Panc1 (cell line): ENCODE measurements around the gene RAPGEF5. TPM values are rescaled to one million over a fixed set of nuclear protein-coding genes. Genes with fewer than 3 reads are reported as not detected.

Experiments
- ATAC-seq: fragments of 200-7000 bp; cut with Tn5 transposase; 2 replicates; pipeline ENCODE4 v1.9.1; 2020; ENCODE audit warnings: mild to moderate bottlenecking, moderate library complexity
- BruUV-seq: library from RNA; stranded (reverse); fragments of 400-500 nt; replicated peaks from 2 replicates; lab custom pipeline; 2021; lab: Mats Ljungman, UMichigan
- CTCF ChIA-PET: fragments of 300-600 bp; sonication (Branson Sonifier 250); formaldehyde crosslinking; loops from one replicate; lab custom pipeline; 2022; ENCODE audit warnings: antibody characterized with exemption; lab: Charles Lee
- POLR2A ChIA-PET: fragments of 300-600 bp; sonication (Branson Sonifier 250); formaldehyde crosslinking; loops from one replicate; lab custom pipeline; 2022; ENCODE audit warnings: antibody characterized with exemption; lab: Charles Lee
- DNase-seq: peaks from one replicate; pipeline ENCODE4 v3.0.0-alpha.2; 2010; ENCODE audit warnings: low read depth, low spot score
- H3K27ac ChIP-seq: 2 replicates; pipeline ENCODE4 v1.5.1; 2011; ENCODE audit warnings: mild to moderate bottlenecking, low read length, inconsistent platforms
- H3K27me3 ChIP-seq: fragments of 200-500 bp; sonication (Bioruptor generic); 2 replicates; pipeline ENCODE4 v1.6.0; 2014; ENCODE audit warnings: low read length, inconsistent platforms; ENCODE audit not compliant: control insufficient read depth, insufficient read depth
- H3K36me3 ChIP-seq: fragments of 200-500 bp; sonication (Bioruptor generic); 2 replicates; pipeline ENCODE4 v1.5.1; 2014; ENCODE audit warnings: inconsistent platforms, mild to moderate bottlenecking, low read length, moderate library complexity; ENCODE audit not compliant: control insufficient read depth, insufficient read depth
- H3K4me1 ChIP-seq: 2 replicates; pipeline ENCODE4 v1.5.1; 2011; ENCODE audit warnings: inconsistent platforms, mild to moderate bottlenecking, low read length, moderate library complexity; ENCODE audit not compliant: control insufficient read depth, insufficient read depth
- H3K4me3 ChIP-seq, 2 experiments: 2 replicates each; pipeline ENCODE4 v1.5.1; 2011 to 2012; ENCODE audit warnings: low read depth in 2 of 2, low read length in 2 of 2, mild to moderate bottlenecking in 2 of 2, inconsistent platforms in 1 of 2, moderate library complexity in 1 of 2
- H3K9me3 ChIP-seq: fragments of 200-500 bp; sonication (Bioruptor generic); 2 replicates; pipeline ENCODE4 v1.5.1; 2014; ENCODE audit warnings: low read depth, mild to moderate bottlenecking, inconsistent platforms, low read length, moderate library complexity; ENCODE audit not compliant: control insufficient read depth, insufficient read depth
- CTCF ChIP-seq: fragments of 450-650 bp; IDR thresholded peaks from 2 replicates; pipeline ENCODE4 v1.5.1; 2017; ENCODE audit warnings: mild to moderate bottlenecking
- POLR2AphosphoS5 ChIP-seq: IDR thresholded peaks from 2 replicates; pipeline ENCODE4 v1.6.1; 2012; ENCODE audit warnings: mild to moderate bottlenecking, low read depth, low read length, moderate library complexity
- REST ChIP-seq, 2 experiments: IDR thresholded peaks; 2 replicates each; pipeline ENCODE4 v1.6.1; 2011 to 2012; ENCODE audit warnings: low read depth in 2 of 2, control low read depth in 1 of 2, low read length in 1 of 2, mild to moderate bottlenecking in 1 of 2, moderate library complexity in 1 of 2; ENCODE audit not compliant: insufficient read depth in 1 of 2
- SIN3A ChIP-seq: IDR thresholded peaks from 2 replicates; pipeline ENCODE4 v1.6.1; 2012; ENCODE audit warnings: low read depth, mild to moderate bottlenecking, low read length, moderate library complexity, borderline replicate concordance; ENCODE audit not compliant: insufficient read depth
- TCF7L2 ChIP-seq: IDR thresholded peaks from 2 replicates; pipeline ENCODE4 v1.6.1; 2011; ENCODE audit warnings: mild to moderate bottlenecking, low read depth, low read length, inconsistent platforms
- in situ Hi-C: cut with HindIII; loops from 2 replicates; pipeline ENCODE4 v1.10.0; 2016; ENCODE audit warnings: low sequenced_read_pairs, low pct_unique_long_range_greater_than_20kb
- intact Hi-C: fragments of 100-400 bp; cut with micrococcal nuclease; formaldehyde crosslinking; loops from one replicate; pipeline ENCODE4 v1.10.0; 2022; ENCODE audit not compliant: unreplicated experiment
- total RNA-seq: library from RNA; stranded (reverse); gene quantifications from one replicate; pipeline ENCODE4 v1.2.1, GENCODE V29; 2021; ENCODE audit not compliant: unreplicated experiment

Gene RAPGEF5
- total RNA-seq, 1 experiment from 2014 or later: 1.4 TPM

- TF ChIP-seq CTCF (no peak), TCF7L2 (no peak), POLR2AphosphoS5 (no peak), REST (IDR thresholded peaks at IDR 0.05; ENCODE audit: insufficient read depth in 1 of 2, low read depth in 2 of 2, low read length in 1 of 2) (no peak), SIN3A (no peak)
- Histone ChIP-seq H3K27me3 (no peaks in the 10 kb centered on the region), H3K4me1 (no peaks in the 10 kb centered on the region), H3K9me3 (no peaks in the 10 kb centered on the region), H3K4me3 (no peak overlapping the region), H3K27ac (no peak overlapping the region), H3K36me3 (no peaks in the 10 kb centered on the region)
- no TSS peak for BruUV-seq
- DNase-seq (no peak), ATAC-seq (no peak)
- intact Hi-C loops: no loop called here
- in situ Hi-C loops: no loop called here
- POLR2A ChIA-PET: no interaction called here
- CTCF ChIA-PET: no interaction called here
These were observed 209.1 kb downstream of the RAPGEF5 start for GRCh38 chr7:22147868-22148267.

GRCh38 chr7:22146961-22147512 lies 209.9 kb downstream of the RAPGEF5 start:
- no peak overlapping the region for H3K27ac ChIP-seq
- ATAC-seq (no peak), DNase-seq (no peak)
- CTCF ChIA-PET: no interaction called here
- H3K9me3 ChIP-seq: no peaks in the 10 kb centered on the region
- H3K4me3 ChIP-seq: no peak overlapping the region
- no TSS peak for BruUV-seq
- intact Hi-C loops: no loop called here
- 0 out of 2 replicates have a peak, but pooled peaks cover 2% of the 10 kb centered on the region for H3K27me3 ChIP-seq
- POLR2A ChIA-PET: no interaction called here
- in situ Hi-C loops: no loop called here
- no peak for TF ChIP-seq TCF7L2
- no peak for TF ChIP-seq REST (IDR thresholded peaks at IDR 0.05; ENCODE audit: insufficient read depth in 1 of 2, low read depth in 2 of 2, low read length in 1 of 2)
- TF ChIP-seq SIN3A: no peak
- no peak for TF ChIP-seq POLR2AphosphoS5
- TF ChIP-seq CTCF: no peak
- no peaks in the 10 kb centered on the region for H3K36me3 ChIP-seq
- no peaks in the 10 kb centered on the region for H3K4me1 ChIP-seq
